ENCODE results near the gene PIP5K1B.

The PIP5K1B gene

GRCh38 chr9:68819065-68819464 is 114.0 kb downstream of the PIP5K1B start:
- no peak for DNase-seq

GRCh38 chr9:68821911-68822310 is 116.9 kb downstream of the PIP5K1B start:
- peak; percentile 27 to 68 (median 65) for DNase-seq

- DNase-seq = no peak
These were observed 117.6 kb downstream of the PIP5K1B start for GRCh38 chr9:68822596-68823165.

- DNase-seq = no peak
These were observed 120.9 kb downstream of the PIP5K1B start for GRCh38 chr9:68825762-68826472.

GRCh38 chr9:68827837-68828744 is 123.1 kb downstream of the PIP5K1B start:
- no peak for DNase-seq

- DNase-seq = no peak
These were observed 127.1 kb downstream of the PIP5K1B start for GRCh38 chr9:68832101-68832500.

- no peak for DNase-seq
These were observed 128.0 kb downstream of the PIP5K1B start for GRCh38 chr9:68832861-68833518.

- no peak for DNase-seq
These were observed 130.0 kb downstream of the PIP5K1B start for GRCh38 chr9:68834931-68835520.

- DNase-seq = no peak
These were observed 131.7 kb downstream of the PIP5K1B start for GRCh38 chr9:68836788-68837187.

- DNase-seq = no peak
These were observed 133.2 kb downstream of the PIP5K1B start for GRCh38 chr9:68838245-68838644.

- peak; percentile 47 to 51 (median 50) for DNase-seq
These were observed 136.4 kb downstream of the PIP5K1B start for GRCh38 chr9:68841276-68842052.

- no peak for DNase-seq
These were observed 137.5 kb downstream of the PIP5K1B start for GRCh38 chr9:68842568-68842967.

- no peak for DNase-seq
These were observed 138.2 kb downstream of the PIP5K1B start for GRCh38 chr9:68843239-68843638.

GRCh38 chr9:68844157-68844556 is 139.1 kb downstream of the PIP5K1B start:
- DNase-seq = peak in 2 of 3 donors; percentile 37 to 39

- peak; percentile 68 to 78 (median 73) for DNase-seq
These were observed 139.9 kb downstream of the PIP5K1B start for GRCh38 chr9:68844631-68845612.

- DNase-seq = no peak
These were observed 142.7 kb downstream of the PIP5K1B start for GRCh38 chr9:68847765-68848164.

- DNase-seq = no peak
These were observed 146.6 kb downstream of the PIP5K1B start for GRCh38 chr9:68851657-68852056.

GRCh38 chr9:68852941-68853340 is 147.9 kb downstream of the PIP5K1B start:
- DNase-seq = no peak

- no peak for DNase-seq
These were observed 154.3 kb downstream of the PIP5K1B start for GRCh38 chr9:68859347-68859746.

- DNase-seq = no peak
These were observed 155.4 kb downstream of the PIP5K1B start for GRCh38 chr9:68860419-68860818.

GRCh38 chr9:68861436-68861835 is 156.4 kb downstream of the PIP5K1B start:
- DNase-seq = no peak

Data from suppressor macrophage treated with lipopolysaccharide for 1 hour (primary cell).